SK-N-SH (cell line): ENCODE results near the gene ARHGAP26.
"Not testable (repeated sequence)": the region's sequence is repeated elsewhere in the genome, so short reads cannot be mapped to it uniquely, and the experiment has no call there.

Experiments used
- CTCF ChIP-seq: fragments of 200-600 bp; sonication (generic); IDR thresholded peaks from 2 replicates; pipeline ENCODE4 v1.6.1; 2017; ENCODE audit warnings: antibody characterized with exemption, mild to moderate bottlenecking, moderate library complexity
- EP300 ChIP-seq, 2 experiments: IDR thresholded peaks; 2 replicates each; pipeline versions ENCODE4 v1.4.0 to v1.6.1; 2012; ENCODE audit warnings: borderline replicate concordance in 1 of 2, low read depth in 1 of 2, low read length in 1 of 2
- GATA2 ChIP-seq: sonication (generic); formaldehyde crosslinking; IDR thresholded peaks from 2 replicates; pipeline ENCODE4 v1.5.0; 2020; ENCODE audit warnings: mild to moderate bottlenecking, missing genetic modification reagents
- POLR2AphosphoS5 ChIP-seq: IDR thresholded peaks from 2 replicates; pipeline ENCODE4 v1.6.1; 2012; ENCODE audit warnings: low read depth, low read length
- TAF1 ChIP-seq: IDR thresholded peaks from 2 replicates; pipeline ENCODE4 v1.6.1; 2012; ENCODE audit warnings: low read depth, mild to moderate bottlenecking, low read length, moderate library complexity, borderline replicate concordance
- TCF12 ChIP-seq: IDR thresholded peaks from 2 replicates; pipeline ENCODE4 v1.4.0; 2012

- not testable (repeated sequence) for TF ChIP-seq POLR2AphosphoS5; CTCF; GATA2 (CRISPR knock-in tag); EP300 (IDR thresholded peaks at IDR 0.05; ENCODE audit: borderline replicate concordance in 1 of 2, low read depth in 1 of 2, low read length in 1 of 2); TAF1; TCF12
Measured at GRCh38 chr5:142952871-142953270, 182.7 kb downstream of the ARHGAP26 start.
